ENCODE data around the gene CEACAM6.
"Not testable (repeated sequence)": the region's sequence is repeated elsewhere in the genome, so short reads cannot be mapped to it uniquely, and the experiment has no call there.

CEACAM6 gene

DNA sequence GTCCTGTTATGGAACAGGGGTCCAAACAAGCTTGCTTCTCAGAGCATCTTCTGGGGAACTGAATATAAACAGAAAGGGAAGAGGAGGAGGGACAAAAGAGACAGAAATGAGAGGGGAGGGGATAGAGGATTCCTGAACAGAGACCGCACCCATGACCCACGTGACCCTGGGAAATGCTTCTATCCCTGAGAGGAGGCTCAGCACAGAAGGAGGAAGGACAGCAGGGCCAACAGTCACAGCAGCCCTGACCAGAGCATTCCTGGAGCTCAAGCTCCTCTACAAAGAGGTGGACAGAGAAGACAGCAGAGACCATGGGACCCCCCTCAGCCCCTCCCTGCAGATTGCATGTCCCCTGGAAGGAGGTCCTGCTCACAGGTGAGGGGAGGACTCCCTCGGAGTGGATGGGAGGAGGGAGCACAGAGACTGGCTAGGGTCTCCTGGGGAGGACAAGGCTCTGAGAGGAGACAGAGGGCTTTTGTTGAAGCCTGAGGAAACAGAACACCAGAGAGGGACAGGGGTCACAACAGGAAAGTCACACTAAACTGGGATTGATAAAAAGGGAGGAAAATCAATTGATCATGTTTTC is at the start of gene CEACAM6:
TSS of gene CEACAM6 (plus strand) at position 203 of the 586 bp plus-strand sequence. CDS start at position 312, 109 bp downstream.
- no peak for DNase-seq

DNA sequence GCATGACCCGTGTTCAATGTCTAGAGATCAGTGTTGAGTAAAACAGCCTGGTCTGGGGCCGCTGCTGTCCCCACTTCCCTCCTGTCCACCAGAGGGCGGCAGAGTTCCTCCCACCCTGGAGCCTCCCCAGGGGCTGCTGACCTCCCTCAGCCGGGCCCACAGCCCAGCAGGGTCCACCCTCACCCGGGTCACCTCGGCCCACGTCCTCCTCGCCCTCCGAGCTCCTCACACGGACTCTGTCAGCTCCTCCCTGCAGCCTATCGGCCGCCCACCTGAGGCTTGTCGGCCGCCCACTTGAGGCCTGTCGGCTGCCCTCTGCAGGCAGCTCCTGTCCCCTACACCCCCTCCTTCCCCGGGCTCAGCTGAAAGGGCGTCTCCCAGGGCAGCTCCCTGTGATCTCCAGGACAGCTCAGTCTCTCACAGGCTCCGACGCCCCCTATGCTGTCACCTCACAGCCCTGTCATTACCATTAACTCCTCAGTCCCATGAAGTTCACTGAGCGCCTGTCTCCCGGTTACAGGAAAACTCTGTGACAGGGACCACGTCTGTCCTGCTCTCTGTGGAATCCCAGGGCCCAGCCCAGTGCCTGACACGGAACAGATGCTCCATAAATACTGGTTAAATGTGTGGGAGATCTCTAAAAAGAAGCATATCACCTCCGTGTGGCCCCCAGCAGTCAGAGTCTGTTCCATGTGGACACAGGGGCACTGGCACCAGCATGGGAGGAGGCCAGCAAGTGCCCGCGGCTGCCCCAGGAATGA is 48.4 kb upstream of the CEACAM6 start:
- DNase-seq = peak; percentile 72

DNA sequence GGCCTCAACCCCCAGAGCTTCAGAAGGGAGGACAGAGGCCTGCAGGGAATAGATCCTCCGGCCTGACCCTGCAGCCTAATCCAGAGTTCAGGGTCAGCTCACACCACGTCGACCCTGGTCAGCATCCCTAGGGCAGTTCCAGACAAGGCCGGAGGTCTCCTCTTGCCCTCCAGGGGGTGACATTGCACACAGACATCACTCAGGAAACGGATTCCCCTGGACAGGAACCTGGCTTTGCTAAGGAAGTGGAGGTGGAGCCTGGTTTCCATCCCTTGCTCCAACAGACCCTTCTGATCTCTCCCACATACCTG is 47.9 kb upstream of the CEACAM6 start:
- no peak for DNase-seq

DNA sequence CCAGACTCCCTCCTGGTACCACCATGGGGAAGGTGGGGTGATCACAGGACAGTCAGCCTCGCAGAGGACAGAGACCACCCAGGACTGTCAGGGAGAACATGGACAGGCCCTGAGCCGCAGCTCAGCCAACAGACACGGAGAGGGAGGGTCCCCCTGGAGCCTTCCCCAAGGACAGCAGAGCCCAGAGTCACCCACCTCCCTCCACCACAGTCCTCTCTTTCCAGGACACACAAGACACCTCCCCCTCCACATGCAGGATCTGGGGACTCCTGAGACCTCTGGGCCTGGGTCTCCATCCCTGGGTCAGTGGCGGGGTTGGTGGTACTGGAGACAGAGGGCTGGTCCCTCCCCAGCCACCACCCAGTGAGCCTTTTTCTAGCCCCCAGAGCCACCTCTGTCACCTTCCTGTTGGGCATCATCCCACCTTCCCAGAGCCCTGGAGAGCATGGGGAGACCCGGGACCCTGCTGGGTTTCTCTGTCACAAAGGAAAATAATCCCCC is 47.4 kb upstream of the CEACAM6 start:
- no peak for DNase-seq

DNA sequence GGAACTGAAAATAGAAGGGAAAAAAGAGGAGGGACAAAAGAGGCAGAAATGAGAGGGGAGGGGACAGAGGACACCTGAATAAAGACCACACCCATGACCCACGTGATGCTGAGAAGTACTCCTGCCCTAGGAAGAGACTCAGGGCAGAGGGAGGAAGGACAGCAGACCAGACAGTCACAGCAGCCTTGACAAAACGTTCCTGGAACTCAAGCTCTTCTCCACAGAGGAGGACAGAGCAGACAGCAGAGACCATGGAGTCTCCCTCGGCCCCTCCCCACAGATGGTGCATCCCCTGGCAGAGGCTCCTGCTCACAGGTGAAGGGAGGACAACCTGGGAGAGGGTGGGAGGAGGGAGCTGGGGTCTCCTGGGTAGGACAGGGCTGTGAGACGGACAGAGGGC is 46.8 kb upstream of the CEACAM6 start, which contains the start of gene CEACAM5:
TSS of gene CEACAM5 (plus strand) at position 146 of the 400 bp plus-strand sequence. CDS start at position 252, 106 bp downstream.
- DNase-seq = no peak

DNA sequence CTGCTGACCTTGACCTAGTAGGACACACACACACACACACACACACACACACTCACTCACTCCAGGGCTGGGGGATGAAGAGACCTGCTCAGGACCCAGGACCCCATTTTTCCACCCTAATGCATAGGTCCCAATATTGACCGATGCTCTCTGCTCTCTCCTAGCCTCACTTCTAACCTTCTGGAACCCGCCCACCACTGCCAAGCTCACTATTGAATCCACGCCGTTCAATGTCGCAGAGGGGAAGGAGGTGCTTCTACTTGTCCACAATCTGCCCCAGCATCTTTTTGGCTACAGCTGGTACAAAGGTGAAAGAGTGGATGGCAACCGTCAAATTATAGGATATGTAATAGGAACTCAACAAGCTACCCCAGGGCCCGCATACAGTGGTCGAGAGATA is 45.8 kb upstream of the CEACAM6 start:
- not testable (repeated sequence) for DNase-seq

DNA sequence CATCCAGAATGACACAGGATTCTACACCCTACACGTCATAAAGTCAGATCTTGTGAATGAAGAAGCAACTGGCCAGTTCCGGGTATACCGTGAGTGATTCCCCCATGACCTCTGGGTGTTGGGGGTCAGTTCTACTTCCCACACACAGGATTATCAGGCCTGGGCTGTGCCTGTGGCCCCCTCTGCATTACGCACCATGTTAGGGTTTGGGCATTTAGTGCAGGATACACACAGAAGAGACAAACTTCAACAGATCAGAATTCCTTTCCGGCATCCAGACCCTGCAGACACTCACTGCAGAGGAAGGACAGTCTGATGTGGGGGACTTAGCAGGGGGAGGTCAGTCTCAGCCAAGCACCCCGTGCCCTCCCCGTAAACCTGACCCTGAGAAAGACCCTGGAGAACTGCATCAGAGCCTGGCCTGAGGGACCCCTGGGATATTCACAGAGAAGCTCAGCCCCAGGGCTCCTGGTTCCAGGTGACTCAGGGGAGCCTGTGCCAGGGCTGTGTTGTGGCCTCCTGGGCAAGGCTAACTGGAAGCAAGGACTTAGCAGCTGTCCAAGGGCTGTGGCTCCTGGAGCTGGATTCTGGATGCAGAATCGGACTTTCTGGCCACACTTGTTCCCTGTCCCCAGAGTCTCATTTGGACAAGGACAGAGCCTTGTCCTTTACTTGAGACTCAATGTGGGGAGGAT is 45.2 kb upstream of the CEACAM6 start:
- no peak for DNase-seq

DNA sequence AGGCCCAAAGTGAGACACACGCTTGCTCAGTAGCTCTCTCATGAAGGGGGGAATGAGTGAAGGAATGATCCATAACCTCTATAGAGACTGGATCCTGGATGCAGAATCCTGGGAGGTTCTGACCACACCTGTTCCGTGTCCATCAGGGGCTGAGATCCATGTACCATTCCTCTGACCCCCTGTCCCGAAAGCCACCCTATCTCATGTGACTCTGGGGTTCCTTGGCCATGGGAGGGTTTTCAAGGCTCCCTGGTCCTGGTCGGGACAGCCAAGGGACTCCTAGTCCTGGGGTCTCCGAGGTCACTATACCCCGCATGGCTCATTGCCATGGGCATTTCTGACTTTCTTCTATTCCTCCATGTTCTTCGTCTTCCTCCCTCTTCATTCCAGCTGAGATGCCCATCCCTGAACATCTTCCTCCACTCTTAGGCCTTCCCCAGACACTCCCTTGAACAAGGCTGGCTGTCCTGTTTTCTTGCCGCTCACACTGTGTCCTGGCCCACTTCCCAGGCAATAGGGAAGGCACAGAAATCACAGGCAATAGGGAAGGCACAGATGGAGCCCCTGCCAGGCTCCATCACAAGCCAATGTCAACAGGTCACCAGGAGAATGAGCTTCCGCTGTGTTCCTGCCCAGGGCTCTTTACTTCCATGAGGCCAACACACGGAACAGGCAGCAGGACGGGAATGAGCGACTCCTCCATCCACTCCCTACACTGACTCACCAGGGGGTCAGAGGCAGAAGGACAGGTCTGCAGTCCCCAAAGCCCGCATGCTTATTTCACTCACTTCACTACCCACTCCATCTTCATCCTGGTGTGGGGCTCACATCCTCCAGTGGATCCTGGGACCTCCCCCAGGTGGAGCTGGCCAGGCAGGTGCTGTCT is 43.7 kb upstream of the CEACAM6 start:
- no peak for DNase-seq

DNA sequence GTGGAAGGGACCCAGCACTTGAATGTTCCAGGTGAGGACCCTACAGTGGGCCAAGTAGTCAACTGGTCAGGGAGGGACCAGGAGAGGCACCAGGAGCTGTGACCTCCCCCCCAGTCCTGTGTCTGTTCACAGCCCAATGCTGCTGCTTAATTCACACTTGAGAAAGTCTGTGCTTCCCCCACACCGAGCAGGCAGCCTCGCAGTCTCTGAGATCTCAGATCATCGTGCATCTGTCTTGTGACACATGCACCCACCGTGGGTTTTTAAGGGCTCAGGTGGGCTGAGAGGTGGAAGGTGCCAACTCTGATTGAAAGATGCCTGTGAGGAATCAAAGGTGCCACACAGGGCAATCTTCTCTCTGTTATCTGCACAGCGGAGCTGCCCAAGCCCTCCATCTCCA is 40.7 kb upstream of the CEACAM6 start:
- no peak for DNase-seq

DNA sequence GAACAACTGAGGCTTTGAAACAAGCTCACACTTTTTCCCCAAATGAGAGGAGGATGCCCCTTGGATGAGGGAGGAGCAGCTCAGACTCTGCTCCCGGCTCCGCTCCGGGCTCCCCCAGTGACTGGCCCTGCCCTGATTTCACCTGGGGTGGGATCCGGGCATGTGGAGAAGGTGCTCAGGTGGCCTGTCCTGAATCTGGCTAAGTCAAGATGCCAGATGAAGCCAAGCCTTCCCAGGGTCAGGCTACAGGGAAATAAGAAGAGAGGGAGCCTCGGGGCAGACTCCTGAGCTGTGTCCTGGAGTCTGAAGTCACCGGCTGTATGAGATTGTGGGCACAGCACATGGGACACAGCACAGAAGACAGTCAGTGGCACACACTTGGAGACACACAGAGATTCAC is 36.6 kb upstream of the CEACAM6 start:
- no peak for DNase-seq

DNA sequence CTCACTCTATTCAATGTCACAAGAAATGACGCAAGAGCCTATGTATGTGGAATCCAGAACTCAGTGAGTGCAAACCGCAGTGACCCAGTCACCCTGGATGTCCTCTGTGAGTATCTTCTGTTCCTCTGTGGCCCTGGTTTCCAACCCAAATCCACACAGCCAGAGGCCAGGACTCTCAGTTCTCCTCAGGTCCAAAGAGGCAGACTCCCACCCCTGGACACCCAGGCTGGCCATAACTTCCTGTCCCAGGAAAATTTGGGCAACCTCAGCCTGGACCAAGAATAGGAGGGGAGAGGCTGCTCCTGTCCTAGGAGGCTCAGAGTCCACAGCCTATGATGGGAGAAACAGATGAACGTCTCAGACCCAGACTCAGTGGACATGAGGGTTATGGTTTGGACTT is 35.2 kb upstream of the CEACAM6 start:
- no peak for DNase-seq

DNA sequence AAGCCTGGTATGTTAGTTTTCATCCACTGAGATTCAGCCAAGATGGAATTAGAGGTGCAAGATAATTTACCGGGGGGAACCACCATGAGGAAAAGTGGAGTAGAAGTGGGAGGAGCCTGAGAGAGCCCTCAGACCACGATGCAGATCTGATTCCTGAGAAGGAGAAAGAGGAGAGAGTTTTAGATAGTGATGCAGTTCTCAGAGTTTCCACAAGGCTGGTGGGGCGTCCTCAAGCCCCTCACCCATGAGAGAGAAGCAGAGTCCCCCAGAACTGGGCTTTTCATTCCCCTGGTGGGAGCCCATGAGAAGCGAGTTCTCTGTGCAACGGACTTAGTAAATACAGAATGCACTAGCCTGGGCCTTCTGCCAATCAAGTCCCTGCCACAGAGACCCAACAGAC is 28.8 kb upstream of the CEACAM6 start:
- no peak for DNase-seq

DNA sequence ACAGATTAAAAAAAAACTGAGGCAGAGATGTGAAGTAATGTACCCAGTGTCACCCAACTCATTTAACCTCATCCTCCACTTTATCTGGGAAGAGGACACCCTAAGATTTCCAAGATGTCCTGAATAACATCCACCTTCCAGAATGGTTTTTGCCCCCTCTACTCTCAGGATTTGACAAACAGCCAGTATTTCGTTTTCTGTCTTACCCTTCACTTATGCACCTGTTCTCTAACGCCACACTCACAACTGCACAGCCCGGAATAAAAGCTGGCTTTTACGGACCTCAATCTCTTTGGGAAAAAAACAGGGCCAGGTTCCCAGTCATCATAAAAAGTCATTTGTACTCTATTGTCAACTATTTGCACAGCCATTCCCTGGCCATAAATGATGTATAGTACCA is 21.2 kb upstream of the CEACAM6 start:
- no peak for DNase-seq

DNA sequence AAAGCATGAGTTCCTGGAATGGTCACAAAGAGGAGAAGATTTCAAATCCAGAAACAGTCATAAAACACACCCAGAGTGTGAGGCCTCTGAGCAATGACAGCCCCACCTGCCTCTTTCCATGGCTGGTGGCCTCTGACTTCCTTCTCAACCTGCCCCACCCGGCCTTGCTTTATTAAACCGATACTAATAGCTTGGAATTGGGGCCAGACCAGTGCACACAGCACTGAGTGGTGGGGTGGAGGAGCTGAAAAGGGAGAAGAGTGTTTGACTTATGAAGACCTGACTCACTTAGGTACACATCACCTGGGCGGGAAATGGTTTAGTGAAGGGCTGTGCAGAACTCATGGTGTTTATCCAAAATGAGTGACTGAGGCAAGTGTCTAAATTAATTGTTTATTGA is 20.7 kb upstream of the CEACAM6 start:
- no peak for DNase-seq

DNA sequence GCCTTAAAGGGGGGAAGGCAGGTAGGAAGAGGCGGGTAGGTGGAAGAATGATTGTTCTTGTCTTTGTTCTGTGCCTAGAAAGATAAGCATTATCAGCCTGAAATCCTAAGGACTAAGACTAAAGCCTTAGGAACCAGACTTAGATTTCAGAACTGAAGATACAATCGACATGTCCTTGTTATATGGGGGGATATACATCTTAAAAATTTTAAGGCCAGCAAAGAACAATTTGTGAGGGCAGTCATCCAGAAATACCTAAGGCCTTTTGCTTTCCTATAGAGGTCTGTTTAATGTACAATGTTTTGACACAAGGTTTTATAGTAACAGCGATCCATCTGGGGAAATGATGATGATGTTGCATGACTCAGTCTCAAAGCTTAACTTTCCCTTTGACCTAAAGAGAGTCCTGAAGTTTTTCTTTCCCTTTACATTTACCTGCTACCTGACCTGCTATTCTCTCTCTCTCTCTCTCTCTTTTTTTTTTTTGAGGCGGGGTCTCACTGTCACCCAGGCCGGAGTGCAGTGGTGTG is 20.2 kb upstream of the CEACAM6 start:
- DNase-seq = no peak

DNA sequence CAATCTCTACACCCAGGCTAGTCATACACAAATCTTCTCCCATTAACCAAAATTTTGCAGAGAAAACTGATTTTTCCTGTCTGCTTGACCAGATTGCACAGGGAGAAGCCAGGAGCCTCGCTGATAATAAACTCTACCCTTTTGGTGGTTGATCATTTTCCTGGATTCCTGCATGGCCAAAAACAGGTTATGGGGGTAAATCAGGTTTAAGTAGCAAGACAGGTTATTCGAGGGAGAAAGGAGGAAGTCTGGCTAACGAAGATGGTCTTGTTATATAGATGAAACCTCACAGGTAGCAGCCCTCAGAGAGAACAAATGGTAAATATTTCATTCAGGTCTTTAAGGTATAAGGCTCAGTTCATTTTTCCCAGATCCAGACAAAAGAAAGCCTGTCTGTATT is 16.0 kb upstream of the CEACAM6 start:
- DNase-seq = no peak

DNA sequence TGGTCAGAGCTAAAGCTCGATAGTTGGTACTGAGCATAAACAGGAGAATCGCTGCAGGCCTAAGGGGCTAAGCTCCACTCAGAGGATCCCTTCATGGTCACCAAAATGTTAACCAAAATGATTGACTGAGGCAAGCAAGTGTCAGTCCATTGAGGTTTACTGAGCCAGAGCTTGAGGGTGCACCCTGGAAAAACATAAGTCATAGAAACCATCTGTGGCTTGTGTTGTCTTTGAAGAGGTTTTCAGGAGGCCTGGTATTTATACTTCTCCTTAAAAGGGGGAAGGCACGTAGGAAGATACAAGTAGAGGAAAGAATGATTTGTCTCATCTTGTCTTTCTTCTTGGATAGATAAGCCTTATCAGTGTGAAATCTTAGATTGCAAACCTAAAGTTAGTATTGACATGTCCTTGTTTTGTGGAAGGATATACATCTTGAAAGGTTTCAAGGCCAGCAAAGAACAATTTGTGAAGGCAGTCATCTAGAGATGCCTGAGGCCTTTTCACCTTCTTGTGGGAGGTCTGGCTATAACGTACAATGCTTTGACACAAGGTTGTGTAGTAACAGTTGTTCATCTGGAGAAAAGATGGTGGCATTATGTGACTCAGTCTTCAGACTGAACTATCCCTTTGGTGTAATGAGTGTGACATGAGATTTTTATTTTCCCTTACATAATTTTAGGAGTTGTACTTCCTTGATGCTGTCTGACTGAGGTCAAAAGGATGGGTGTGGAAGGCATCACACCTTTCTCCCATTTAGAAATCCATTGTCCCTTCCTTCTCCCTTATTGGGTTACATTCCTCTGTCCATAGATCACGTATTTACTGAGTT is 14.7 kb upstream of the CEACAM6 start:
- no peak for DNase-seq

DNA sequence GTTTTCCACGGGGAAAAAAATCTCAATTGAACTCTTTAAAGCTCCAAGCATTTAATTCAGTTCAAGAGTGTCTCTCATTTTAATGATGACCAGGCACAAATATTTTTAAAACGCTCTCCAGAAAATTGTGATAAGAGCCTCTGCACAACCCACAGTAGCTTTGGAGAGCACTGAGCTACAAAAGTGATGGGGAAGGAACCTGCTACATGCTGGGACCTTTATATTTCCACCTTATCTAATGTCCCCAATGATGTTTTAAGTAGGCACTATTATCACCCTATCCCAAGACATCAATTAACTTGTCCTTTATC is 14.1 kb upstream of the CEACAM6 start:
- DNase-seq = no peak

DNA sequence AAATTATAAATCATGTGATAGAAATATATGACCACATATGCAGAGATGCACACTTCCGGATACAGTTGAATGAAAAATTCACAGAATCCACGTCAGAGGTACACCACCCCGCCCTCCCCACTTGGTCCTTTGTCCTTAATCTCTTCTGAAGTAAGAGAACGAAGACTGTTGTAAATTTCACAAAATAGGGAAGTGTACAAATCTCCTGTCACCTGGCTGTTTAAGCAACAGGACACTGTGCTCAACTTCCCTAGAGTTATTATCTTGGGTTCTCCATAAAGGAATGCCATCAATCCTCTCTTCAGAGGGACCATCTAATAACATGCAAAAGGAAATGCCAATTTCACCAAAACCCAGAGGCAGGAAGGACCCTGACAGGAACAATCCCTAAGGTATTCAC is 10.5 kb upstream of the CEACAM6 start:
- DNase-seq = no peak

DNA sequence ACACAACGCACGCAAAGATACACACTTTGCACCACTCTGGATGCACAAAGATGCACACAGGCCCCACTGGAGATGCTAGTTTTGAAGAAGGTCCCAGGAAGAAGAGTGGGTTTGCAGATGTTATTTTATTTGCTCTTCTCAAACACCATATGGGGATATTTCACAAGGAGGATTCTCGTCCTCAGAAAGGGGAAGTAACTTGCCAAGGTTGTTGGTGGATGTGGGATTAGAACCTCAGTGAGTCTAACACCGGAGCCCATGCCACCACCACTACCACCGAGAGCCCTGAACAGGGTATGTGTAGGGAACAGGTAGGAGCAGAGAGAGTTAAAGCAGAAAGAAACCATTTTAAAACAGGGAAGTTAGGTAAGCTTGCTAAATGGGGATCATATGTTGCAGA is 9.6 kb upstream of the CEACAM6 start:
- DNase-seq = no peak

DNA sequence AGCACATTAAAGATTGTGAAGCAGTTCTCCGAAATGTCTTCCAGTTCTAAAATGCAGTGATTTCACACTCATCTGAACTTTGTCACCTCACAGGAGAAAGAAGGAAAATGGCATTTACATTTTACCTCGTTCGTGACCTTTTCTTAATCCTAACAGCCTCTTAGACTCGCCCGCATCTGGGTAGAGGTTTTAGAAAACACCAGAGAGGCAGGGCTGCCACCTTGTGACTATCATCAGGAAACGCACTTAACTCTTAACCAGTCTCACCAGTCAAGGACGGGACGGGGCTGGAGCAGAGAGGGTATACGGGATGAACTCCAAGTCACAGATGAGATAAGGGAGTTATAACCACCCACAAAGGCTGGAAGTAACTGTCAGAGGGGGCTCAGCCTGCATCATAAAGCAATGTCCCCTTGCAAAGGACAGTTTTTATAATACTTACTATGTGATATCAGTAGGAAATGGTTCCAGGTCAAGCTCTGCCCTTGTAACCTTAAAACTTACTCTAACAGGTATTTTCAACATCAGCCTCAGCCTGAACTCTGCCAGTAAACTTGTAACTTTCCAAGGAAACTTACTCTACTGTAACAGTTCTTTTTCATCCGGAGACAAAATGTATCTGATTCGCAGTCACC is 8.6 kb upstream of the CEACAM6 start:
- DNase-seq = peak; percentile 38

DNA sequence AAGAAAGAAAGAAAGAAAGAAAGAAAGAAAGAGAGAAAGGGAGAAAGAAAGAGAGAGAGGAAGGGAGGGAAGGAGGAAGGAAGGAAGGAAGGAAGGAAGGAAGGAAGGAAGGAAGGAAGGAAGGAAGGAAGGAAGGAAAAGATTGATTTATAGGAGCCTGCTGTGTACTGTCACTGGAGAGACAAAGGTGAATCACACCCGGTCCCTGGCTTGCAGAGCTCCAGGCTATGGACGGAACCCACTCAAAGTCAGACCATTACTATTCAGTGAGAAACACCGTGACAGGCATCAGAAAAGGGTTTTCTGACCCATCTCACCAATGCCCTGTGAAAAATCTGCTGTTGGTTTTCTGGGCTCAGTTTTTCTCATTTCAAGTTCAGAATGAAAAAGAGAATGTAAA is 7.3 kb upstream of the CEACAM6 start:
- DNase-seq = no peak
